SU-DHL-6 (cell line): Measurements from ENCODE around the gene ZNF821.

Experiments
- H2AFZ ChIP-seq: fragments of 200-600 bp; sonication (generic); 2 replicates; pipeline ENCODE4 v1.6.1; 2014; ENCODE audit warnings: low read depth, mild to moderate bottlenecking, moderate library complexity, mixed read lengths, antibody characterized with exemption, low read length; ENCODE audit not compliant: severe bottlenecking
- H3F3A ChIP-seq: fragments of 200-600 bp; shearing (Covaris generic); 2 replicates; pipeline ENCODE4 v1.6.0; 2016; ENCODE audit warnings: antibody characterized with exemption, mild to moderate bottlenecking; ENCODE audit not compliant: insufficient read depth
- H3K27ac ChIP-seq: fragments of 200-600 bp; sonication (generic); 2 replicates; pipeline ENCODE4 v1.5.1; 2016; ENCODE audit warnings: low read depth, mild to moderate bottlenecking, low read length, moderate library complexity, mixed read lengths
- H3K27me3 ChIP-seq: fragments of 200-600 bp; sonication (generic), shearing (Covaris generic); 2 replicates; pipeline ENCODE4 v1.6.0; 2014; ENCODE audit warnings: mild to moderate bottlenecking, low read length
- H3K36me3 ChIP-seq: fragments of 200-600 bp; sonication (generic); 2 replicates; pipeline ENCODE4 v1.6.1; 2014; ENCODE audit warnings: mild to moderate bottlenecking, low read length, mixed read lengths
- H3K4me2 ChIP-seq: fragments of 300-600, 200-600 bp; shearing (Covaris generic), sonication (generic); 2 replicates; pipeline ENCODE4 v1.6.0; 2014; ENCODE audit warnings: low read length, low read depth, mild to moderate bottlenecking; ENCODE audit not compliant: poor library complexity, severe bottlenecking
- H3K4me3 ChIP-seq: fragments of 200-600 bp; sonication (generic); 2 replicates; pipeline ENCODE4 v1.5.1; 2014; ENCODE audit warnings: antibody characterized with exemption, low read length, mild to moderate bottlenecking, mixed read lengths; ENCODE audit not compliant: insufficient read depth, poor library complexity, severe bottlenecking
- H3K79me2 ChIP-seq: fragments of 200-600 bp; sonication (generic); 2 replicates; pipeline ENCODE4 v1.6.1; 2014; ENCODE audit warnings: mild to moderate bottlenecking, low read length, moderate library complexity; ENCODE audit not compliant: insufficient read depth
- H3K9ac ChIP-seq: fragments of 200-600 bp; sonication (generic); 2 replicates; pipeline ENCODE4 v1.7.0; 2014; ENCODE audit warnings: mild to moderate bottlenecking, low read length
- H3K9me2 ChIP-seq: fragments of 200-600 bp; sonication (generic); replicated peaks from 2 replicates; pipeline ENCODE4 v1.6.1; 2014; ENCODE audit warnings: low read length; ENCODE audit not compliant: insufficient read depth
- H3K9me3 ChIP-seq: fragments of 200-600 bp; sonication (generic); 2 replicates; pipeline ENCODE4 v1.6.1; 2014; ENCODE audit warnings: low read length, mixed read lengths; ENCODE audit not compliant: insufficient read depth
- H4K20me1 ChIP-seq: fragments of 200-600 bp; sonication (generic); 2 replicates; pipeline ENCODE4 v1.6.1; 2014; ENCODE audit warnings: low read depth, mild to moderate bottlenecking, antibody characterized with exemption, low read length, moderate library complexity, mixed read lengths
- CTCF ChIP-seq: fragments of 200-600 bp; sonication (generic); IDR thresholded peaks from one replicate; pipeline ENCODE4 v1.5.1; 2017; ENCODE audit warnings: antibody characterized with exemption, mild to moderate bottlenecking, low read length, moderate library complexity; ENCODE audit not compliant: insufficient read depth, poor library complexity, severe bottlenecking
- EZH2phosphoT487 ChIP-seq: fragments of 200-600 bp; sonication (generic), shearing (Covaris generic); conservative IDR thresholded peaks from 2 replicates; pipeline ENCODE4 v1.6.1; 2018; ENCODE audit warnings: mild to moderate bottlenecking, antibody characterized with exemption, low read length, moderate library complexity, mixed read lengths

Gene ZNF821

GRCh38 chr16:71853413-71853812 is 30.6 kb downstream of the ZNF821 start:
- TF ChIP-seq CTCF = no peak
- no peak for TF ChIP-seq EZH2phosphoT487
- H3K27me3 ChIP-seq = no peaks in the 10 kb centered on the region

GRCh38 chr16:71852561-71852960 is 31.4 kb downstream of the ZNF821 start:
- H3K27ac ChIP-seq = no peak overlapping the region
- no peaks in the 10 kb centered on the region for H3K27me3 ChIP-seq
- H3F3A ChIP-seq = no peaks in the 10 kb centered on the region
- no peak overlapping the region for H3K9ac ChIP-seq
- H3K9me3 ChIP-seq = no peaks in the 10 kb centered on the region
- H4K20me1 ChIP-seq = no peaks in the 10 kb centered on the region
- H3K36me3 ChIP-seq = 0 out of 2 replicates have a peak, but pooled peaks cover 3% of the 10 kb centered on the region
- H2AFZ ChIP-seq = no peak overlapping the region
- TF ChIP-seq CTCF = no peak
- no peak for TF ChIP-seq EZH2phosphoT487
- H3K4me3 ChIP-seq = no peak overlapping the region
- no peak overlapping the region for H3K4me2 ChIP-seq
- H3K9me2 ChIP-seq = no peaks in the 10 kb centered on the region
- H3K79me2 ChIP-seq = peaks cover 3% of the 10 kb centered on the region

More at GRCh38 chr16:71853413-71853812, 30.6 kb downstream of the ZNF821 start:
- Histone ChIP-seq H3K4me2 (peak overlapping the region; percentile 19), H3K79me2 (no peaks in the 10 kb centered on the region), H3K4me3 (no peak overlapping the region), H2AFZ (no peak overlapping the region), H3K27ac (no peak overlapping the region), H3K9me2 (no peaks in the 10 kb centered on the region), H3K9me3 (no peaks in the 10 kb centered on the region), H3K9ac (no peak overlapping the region), H4K20me1 (no peaks in the 10 kb centered on the region), H3F3A (no peaks in the 10 kb centered on the region), H3K36me3 (no peaks in the 10 kb centered on the region)

GRCh38 chr16:71852158-71852557 is 31.8 kb downstream of the ZNF821 start:
- H3K9me3 ChIP-seq = no peaks in the 10 kb centered on the region
- 0 out of 2 replicates have a peak, but pooled peaks cover 3% of the 10 kb centered on the region for H3K36me3 ChIP-seq
- no peak for TF ChIP-seq CTCF
- no peak for TF ChIP-seq EZH2phosphoT487
- no peak overlapping the region for H2AFZ ChIP-seq
- no peak overlapping the region for H3K4me3 ChIP-seq
- no peaks in the 10 kb centered on the region for H4K20me1 ChIP-seq
- no peaks in the 10 kb centered on the region for H3K9me2 ChIP-seq
- H3F3A ChIP-seq = no peaks in the 10 kb centered on the region
- H3K4me2 ChIP-seq = no peak overlapping the region
- H3K27ac ChIP-seq = no peak overlapping the region
- no peaks in the 10 kb centered on the region for H3K27me3 ChIP-seq
- H3K79me2 ChIP-seq = peaks cover 7% of the 10 kb centered on the region
- no peak overlapping the region for H3K9ac ChIP-seq

- Histone ChIP-seq H3K27ac (no peak overlapping the region), H3K27me3 (no peaks in the 10 kb centered on the region)
These were observed 32.2 kb downstream of the ZNF821 start for GRCh38 chr16:71851746-71852145.

More at GRCh38 chr16:71851746-71852145, 32.2 kb downstream of the ZNF821 start:
- H3K9me3 ChIP-seq = no peaks in the 10 kb centered on the region
- peaks cover 11% of the 10 kb centered on the region for H3K79me2 ChIP-seq
- H3K36me3 ChIP-seq = 0 out of 2 replicates have a peak, but pooled peaks cover 3% of the 10 kb centered on the region
- H2AFZ ChIP-seq = no peak overlapping the region
- no peak overlapping the region for H3K4me2 ChIP-seq
- H4K20me1 ChIP-seq = no peaks in the 10 kb centered on the region
- H3F3A ChIP-seq = no peaks in the 10 kb centered on the region
- no peak overlapping the region for H3K4me3 ChIP-seq
- no peaks in the 10 kb centered on the region for H3K9me2 ChIP-seq
- TF ChIP-seq EZH2phosphoT487 = no peak
- no peak for TF ChIP-seq CTCF
- H3K9ac ChIP-seq = no peak overlapping the region
